ENCODE results near the gene LAGE3.

DNA sequence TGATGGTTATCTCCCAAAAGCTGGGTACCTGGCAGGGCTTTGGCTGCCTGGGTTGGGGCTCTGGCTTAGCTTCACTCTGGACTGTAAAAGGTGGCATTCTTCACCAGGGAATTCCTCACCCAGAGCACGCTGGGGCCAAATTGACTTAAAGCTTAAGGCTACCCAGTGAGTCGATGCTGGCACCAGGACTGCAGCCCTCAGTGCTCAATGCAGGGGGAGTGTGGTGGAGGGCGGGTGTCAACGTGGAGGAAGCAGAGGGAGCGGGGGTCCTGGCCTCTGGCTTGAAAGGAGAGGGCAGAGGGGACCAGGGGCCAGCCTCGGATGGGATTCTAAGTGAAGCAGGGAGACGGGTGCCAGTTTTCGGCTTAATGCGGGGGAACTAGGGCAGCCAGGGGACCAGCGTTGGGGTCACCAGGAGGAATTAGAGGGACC is 35.6 kb downstream of the LAGE3 start:
- TF ChIP-seq EZH2 (IDR thresholded peaks at IDR 0.05; ENCODE audit: insufficient read depth, poor library complexity, severe bottlenecking) (no peak), EZH2phosphoT487 (IDR thresholded peaks at IDR 0.05; ENCODE audit: insufficient read depth, low read depth) (no peak)

All from GM23248 (cell line).